Body of pancreas (tissue), 4 donors: ENCODE results near the gene SLC38A2. TPM values are rescaled to one million over a fixed set of nuclear protein-coding genes. Genes with fewer than 3 reads are reported as not detected.

ENCODE experiments used
- ATAC-seq: fragments of 150-250 bp; one replicate; pipeline ENCODE4 v1.9.1; 2016
- DNase-seq, 4 donors: peaks; one replicate each; pipeline ENCODE4 v3.0.0-alpha.2; 2019
- H3K27ac ChIP-seq, 4 donors: fragments of 200-600 bp; sonication (generic); 1 replicate in 3 of 4; 2 replicates in 1 of 4; pipeline versions ENCODE4 v1.5.1 to v1.6.1; 2016 to 2019; ENCODE audit warnings: mild to moderate bottlenecking in 1 of 4, mixed read lengths in 1 of 4, moderate library complexity in 1 of 4
- H3K27me3 ChIP-seq, 2 donors: fragments of 200-600 bp; sonication (generic); one replicate each; pipeline ENCODE4 v1.6.0; 2016; ENCODE audit warnings: mild to moderate bottlenecking in 1 of 2
- H3K36me3 ChIP-seq, 2 donors: fragments of 200-600 bp; sonication (generic); replicated peaks in 1 of 2; 2 replicates each; pipeline ENCODE4 v1.5.1; 2016; ENCODE audit warnings: low read depth in 2 of 2; ENCODE audit not compliant: insufficient read depth in 1 of 2
- H3K4me1 ChIP-seq: fragments of 200-600 bp; sonication (generic); one replicate; pipeline ENCODE4 v1.6.0; 2016
- H3K4me3 ChIP-seq, 2 donors: fragments of 200-600 bp; sonication (generic); 1 replicate in 1 of 2; 2 replicates in 1 of 2; pipeline ENCODE4 v1.5.1; 2016 to 2019
- H3K9me3 ChIP-seq, 3 donors: fragments of 200-600 bp; sonication (generic); 1 replicate in 2 of 3; 2 replicates in 1 of 3; pipeline ENCODE4 v1.5.1; 2016
- POLR2A ChIP-seq, 3 donors: fragments of 450-650 bp; IDR thresholded peaks; one replicate each; pipeline ENCODE4 v1.6.1; 2016; ENCODE audit warnings: antibody characterized with exemption in 3 of 3, mild to moderate bottlenecking in 2 of 3
- WGBS, 2 donors: methylation state at CpG; one replicate each; pipeline ENCODE4 v1.1.5; 2017; 5-methylcytosine and 5-hydroxymethylcytosine counted together
- intact Hi-C: fragments of 100-400 bp; cut with DNase I; formaldehyde crosslinking; loops from one replicate; pipeline ENCODE4 v1.15.1; 2023
- total RNA-seq, 2 donors: library from RNA; depleted of rRNA; stranded (reverse); fragments of >200 nt; gene quantifications; one replicate each; pipeline ENCODE4 v1.1.0, GENCODE V29; 2016
- TF ChIP-seq, protein P1 (sequence below), 7 experiments: fragments of 450-650 bp in 4 of 7; fragments of 200-600 bp in 3 of 7; sonication (generic) in 3 of 7; IDR thresholded peaks; one replicate each; pipeline ENCODE4 v1.5.1; 2016 to 2019; ENCODE audit warnings: antibody characterized with exemption in 7 of 7

Gene SLC38A2
- total RNA-seq, 2 donors from 2014 or later = 184 to 203 TPM

DNA sequence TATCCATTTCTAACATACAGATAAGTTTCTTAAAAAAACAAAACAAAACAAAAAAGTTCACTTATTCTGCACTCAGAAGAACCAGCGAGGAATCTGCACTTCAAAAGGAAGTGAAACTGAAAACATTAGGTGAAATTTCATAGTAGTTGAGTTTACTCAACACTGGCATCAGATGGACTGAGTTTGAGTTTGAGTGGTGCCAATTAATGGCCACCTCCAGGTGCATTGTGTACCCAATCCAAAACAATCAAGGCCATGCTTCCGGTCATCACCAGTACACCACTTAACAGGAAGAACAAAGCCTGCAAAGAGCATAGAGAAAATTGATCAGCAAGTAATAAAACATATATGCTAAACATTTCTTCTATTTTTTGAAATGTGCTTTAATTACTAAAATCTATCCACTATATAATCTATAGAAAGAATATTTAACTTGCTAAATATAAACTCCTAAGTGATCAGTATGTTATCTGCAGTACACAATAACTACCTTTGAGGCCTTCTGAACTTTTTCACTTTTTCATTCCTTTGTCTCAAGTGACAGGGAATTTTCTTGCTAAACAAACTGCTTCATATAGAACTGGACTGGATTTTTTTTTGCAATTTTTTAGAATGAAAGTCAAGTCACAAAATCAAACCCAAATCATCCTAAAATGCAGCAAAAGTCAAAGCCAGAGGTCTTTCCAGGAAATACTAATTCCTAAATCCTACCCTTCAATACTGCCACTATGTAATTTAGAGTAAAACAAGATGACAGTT lies 11.5 kb downstream of the SLC38A2 start:
- H3K9me3 ChIP-seq = no peaks in the 10 kb centered on the region
- peaks cover 68% of the 10 kb centered on the region for H3K4me1 ChIP-seq
- H3K4me3 ChIP-seq = no peak overlapping the region
- no peaks in the 10 kb centered on the region for H3K27me3 ChIP-seq
- H3K36me3 ChIP-seq = peaks cover 18 to 36% of the 10 kb centered on the region in 2 donors
- H3K27ac ChIP-seq = peak overlapping the region in 1 of 4 donors; percentile 25
- TF ChIP-seq, protein P1, sequence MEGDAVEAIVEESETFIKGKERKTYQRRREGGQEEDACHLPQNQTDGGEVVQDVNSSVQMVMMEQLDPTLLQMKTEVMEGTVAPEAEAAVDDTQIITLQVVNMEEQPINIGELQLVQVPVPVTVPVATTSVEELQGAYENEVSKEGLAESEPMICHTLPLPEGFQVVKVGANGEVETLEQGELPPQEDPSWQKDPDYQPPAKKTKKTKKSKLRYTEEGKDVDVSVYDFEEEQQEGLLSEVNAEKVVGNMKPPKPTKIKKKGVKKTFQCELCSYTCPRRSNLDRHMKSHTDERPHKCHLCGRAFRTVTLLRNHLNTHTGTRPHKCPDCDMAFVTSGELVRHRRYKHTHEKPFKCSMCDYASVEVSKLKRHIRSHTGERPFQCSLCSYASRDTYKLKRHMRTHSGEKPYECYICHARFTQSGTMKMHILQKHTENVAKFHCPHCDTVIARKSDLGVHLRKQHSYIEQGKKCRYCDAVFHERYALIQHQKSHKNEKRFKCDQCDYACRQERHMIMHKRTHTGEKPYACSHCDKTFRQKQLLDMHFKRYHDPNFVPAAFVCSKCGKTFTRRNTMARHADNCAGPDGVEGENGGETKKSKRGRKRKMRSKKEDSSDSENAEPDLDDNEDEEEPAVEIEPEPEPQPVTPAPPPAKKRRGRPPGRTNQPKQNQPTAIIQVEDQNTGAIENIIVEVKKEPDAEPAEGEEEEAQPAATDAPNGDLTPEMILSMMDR (IDR thresholded peaks at IDR 0.05) = no peak
- TF ChIP-seq POLR2A (IDR thresholded peaks at IDR 0.05) = no peak
- DNase-seq (peak in 1 of 4 donors; percentile 17), ATAC-seq (no peak)
- intact Hi-C loops = no loop called here
- 56 to 74% methylated on average over 2 of the region's 2 CpGs for WGBS, 2 donors

DNA sequence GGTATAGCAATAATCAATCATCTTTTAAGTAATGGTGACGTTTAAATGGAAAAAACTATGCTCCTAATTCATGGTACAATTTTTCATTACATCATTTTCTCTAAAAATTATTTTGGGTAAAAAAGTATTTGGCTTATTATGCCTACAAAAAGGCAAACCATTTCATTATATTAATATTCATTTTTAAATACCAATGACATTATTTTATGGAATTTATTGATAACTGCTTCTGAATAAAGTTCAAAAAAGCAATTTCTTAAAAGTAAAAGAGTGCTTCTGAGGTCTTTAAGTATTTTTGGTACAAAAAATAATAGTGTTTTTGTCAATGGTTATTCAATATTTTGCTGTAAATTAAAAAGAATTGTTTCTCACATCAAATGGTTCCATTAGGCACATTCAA lies 12.2 kb downstream of the SLC38A2 start:
- intact Hi-C loops = no loop called here
- peaks cover 60% of the 10 kb centered on the region for H3K4me1 ChIP-seq
- 86 to 91% methylated on average over 1 of the region's 1 CpG for WGBS, 2 donors

DNA sequence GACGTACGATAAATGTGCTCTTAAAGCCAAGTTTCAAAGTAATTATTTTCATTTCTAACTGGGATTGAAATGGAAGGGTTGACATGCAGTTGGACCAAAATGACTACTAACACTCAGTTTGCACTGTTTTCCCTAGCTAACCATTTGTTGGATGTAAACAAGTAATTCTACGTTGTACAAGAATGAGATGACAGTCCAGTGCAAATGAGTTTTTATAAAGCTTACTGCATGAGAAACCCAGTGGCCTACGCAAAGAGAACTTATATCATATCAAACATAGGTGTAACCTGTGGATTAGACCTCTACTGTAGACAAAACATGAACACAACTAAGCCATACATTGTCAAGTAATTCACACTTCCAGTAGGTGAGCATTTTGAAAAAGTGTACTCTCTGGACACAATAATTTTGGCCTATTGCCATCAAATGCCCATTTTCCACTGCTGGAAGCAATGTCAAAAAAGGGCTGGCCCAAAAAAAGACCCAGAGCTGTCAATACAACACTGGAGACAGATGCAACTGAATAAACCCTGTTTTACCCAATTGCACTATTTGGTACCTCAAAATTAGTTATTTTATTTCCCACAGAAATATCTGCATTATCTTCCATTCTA lies 12.8 kb downstream of the SLC38A2 start:
- WGBS, 2 donors = 92 to 95% methylated on average over 4 of the region's 4 CpGs
- Histone ChIP-seq H3K27ac (no peak overlapping the region), H3K27me3 (no peaks in the 10 kb centered on the region), H3K4me1 (peaks cover 54% of the 10 kb centered on the region), H3K36me3 (peaks cover 18 to 36% of the 10 kb centered on the region in 2 donors), H3K9me3 (no peaks in the 10 kb centered on the region), H3K4me3 (no peak overlapping the region)
- no peak for DNase-seq
- no peak for ATAC-seq
- intact Hi-C loops = loop anchor here (10.0 kb wide), 1 partner anchor 295 kb away; no protein-coding TSS in a partner anchor
- TF ChIP-seq, protein P1 (IDR thresholded peaks at IDR 0.05) = no peak
- TF ChIP-seq POLR2A (IDR thresholded peaks at IDR 0.05) = peak in 1 of 3 donors; percentile 7

More for the DNA sequence above, 12.2 kb downstream of the SLC38A2 start:
- no peak for ATAC-seq
- Histone ChIP-seq H3K36me3 (peaks cover 18 to 36% of the 10 kb centered on the region in 2 donors), H3K9me3 (no peaks in the 10 kb centered on the region), H3K4me3 (no peak overlapping the region), H3K27me3 (no peaks in the 10 kb centered on the region), H3K27ac (peak overlapping the region in 1 of 4 donors; percentile 25)
- DNase-seq = no peak
- TF ChIP-seq, protein P1 (IDR thresholded peaks at IDR 0.05) = no peak
- TF ChIP-seq POLR2A (IDR thresholded peaks at IDR 0.05) = no peak

DNA sequence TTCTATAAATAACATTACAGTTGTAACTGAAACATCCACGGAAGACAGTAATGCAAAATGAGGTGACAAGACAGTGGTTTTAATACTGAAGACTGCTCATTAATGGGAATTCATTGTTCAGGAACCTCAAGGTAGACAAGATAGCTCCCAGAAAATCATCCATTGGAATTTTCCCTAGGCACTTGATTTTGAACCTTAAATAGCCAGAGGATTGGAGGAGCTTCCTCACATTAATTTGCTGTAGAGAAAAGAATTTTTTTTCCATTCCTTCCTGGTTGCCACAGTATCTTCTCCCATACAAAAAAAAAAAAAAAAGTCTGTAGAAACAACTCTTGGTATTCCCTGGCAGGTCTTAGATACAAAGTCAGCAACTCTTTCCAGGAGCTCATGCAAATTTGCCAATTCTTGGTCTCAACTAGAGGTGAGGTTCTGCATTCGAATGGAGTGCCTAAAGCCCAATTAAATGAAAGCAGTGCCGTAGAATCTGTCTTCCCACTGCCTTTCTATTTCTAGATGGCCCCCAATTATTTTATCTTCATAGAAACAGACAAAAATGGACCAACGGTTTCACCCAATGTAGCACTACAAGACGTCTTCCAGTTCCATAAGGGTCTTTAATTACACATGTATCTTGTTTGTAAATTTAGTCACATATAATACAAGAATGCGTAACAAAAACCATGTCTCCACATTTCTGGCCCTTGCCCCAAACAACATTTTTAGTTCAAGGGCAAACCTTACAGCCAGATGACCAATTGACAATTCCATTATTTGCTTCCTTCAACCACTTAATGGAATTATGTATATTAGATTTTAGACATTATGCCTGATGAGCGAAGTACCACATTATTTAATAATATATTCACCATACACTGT lies 13.5 kb downstream of the SLC38A2 start:
- Histone ChIP-seq H3K27ac (no peak overlapping the region), H3K9me3 (no peaks in the 10 kb centered on the region), H3K4me1 (peaks cover 51% of the 10 kb centered on the region), H3K36me3 (peaks cover 18 to 33% of the 10 kb centered on the region in 2 donors), H3K27me3 (no peaks in the 10 kb centered on the region), H3K4me3 (no peak overlapping the region)
- no peak for ATAC-seq
- 87 to 91% methylated on average over 7 of the region's 7 CpGs for WGBS, 2 donors
- TF ChIP-seq, protein P1 (IDR thresholded peaks at IDR 0.05) = no peak
- TF ChIP-seq POLR2A (IDR thresholded peaks at IDR 0.05) = no peak
- intact Hi-C loops = loop anchor here (10.0 kb wide), 1 partner anchor 296 kb away; no protein-coding TSS in a partner anchor
- no peak for DNase-seq
